SJSA1 (cell line): ENCODE results near the gene FRMD4A. TPM values are rescaled to one million over a fixed set of nuclear protein-coding genes. Genes with fewer than 3 reads are reported as not detected.

Experiments used
- DNase-seq, 2 experiments: peaks; one replicate each; pipeline ENCODE4 v3.0.0-alpha.2; 2015 to 2020; ENCODE audit warnings: low spot score in 2 of 2, low read depth in 1 of 2
- H3K27ac ChIP-seq: fragments of 250-450 bp; sonication (Bioruptor Pico); 2 replicates; pipeline ENCODE4 v1.5.1; 2020; ENCODE audit warnings: mild to moderate bottlenecking, moderate library complexity
- H3K27me3 ChIP-seq: fragments of 250-450 bp; sonication (Bioruptor Pico); replicated peaks from 2 replicates; pipeline ENCODE4 v1.5.1; 2020; ENCODE audit warnings: mild to moderate bottlenecking, moderate library complexity
- H3K36me3 ChIP-seq: fragments of 250-450 bp; sonication (Bioruptor Pico); 2 replicates; pipeline ENCODE4 v1.5.1; 2020; ENCODE audit warnings: mild to moderate bottlenecking
- H3K4me1 ChIP-seq: fragments of 250-450 bp; sonication (Bioruptor Pico); replicated peaks from 2 replicates; pipeline ENCODE4 v1.6.1; 2021; ENCODE audit warnings: mild to moderate bottlenecking
- H3K4me3 ChIP-seq: fragments of 250-450 bp; sonication (Bioruptor Pico); 2 replicates; pipeline ENCODE4 v1.5.1; 2020; ENCODE audit warnings: mild to moderate bottlenecking
- H3K9me3 ChIP-seq: fragments of 250-450 bp; sonication (Bioruptor Pico); replicated peaks from 2 replicates; pipeline ENCODE4 v1.5.1; 2020; ENCODE audit warnings: mild to moderate bottlenecking
- total RNA-seq: library from RNA; depleted of rRNA; stranded (reverse); fragments of >200 nt; shearing (Covaris generic); gene quantifications from 2 replicates; pipeline ENCODE4 v1.2.3, GENCODE V29; 2014

Gene FRMD4A
- total RNA-seq, 1 experiment from 2014 or later, result 6.2 TPM

GRCh38 chr10:13671904-13672303, 658.8 kb downstream of the FRMD4A start:
- no peaks in the 10 kb centered on the region for H3K27me3 ChIP-seq
- no peaks in the 10 kb centered on the region for H3K4me1 ChIP-seq
- H3K9me3 ChIP-seq, result no peaks in the 10 kb centered on the region
- no peak overlapping the region for H3K4me3 ChIP-seq
- no peak overlapping the region for H3K27ac ChIP-seq
- no peak for DNase-seq
- H3K36me3 ChIP-seq, result peaks cover 28% of the 10 kb centered on the region

- peaks cover 38% of the 10 kb centered on the region for H3K36me3 ChIP-seq
Observed at GRCh38 chr10:13670311-13670710, 660.4 kb downstream of the FRMD4A start.

GRCh38 chr10:13669901-13670300, 660.8 kb downstream of the FRMD4A start:
- no peak overlapping the region for H3K27ac ChIP-seq
- H3K4me3 ChIP-seq, result no peak overlapping the region
- H3K4me1 ChIP-seq, result no peaks in the 10 kb centered on the region
- H3K9me3 ChIP-seq, result no peaks in the 10 kb centered on the region
- H3K27me3 ChIP-seq, result no peaks in the 10 kb centered on the region
- peaks cover 40% of the 10 kb centered on the region for H3K36me3 ChIP-seq
- DNase-seq, result no peak

More at GRCh38 chr10:13670311-13670710, 660.4 kb downstream of the FRMD4A start:
- DNase-seq, result no peak
- Histone ChIP-seq H3K9me3 (no peaks in the 10 kb centered on the region), H3K4me3 (no peak overlapping the region), H3K27ac (no peak overlapping the region), H3K4me1 (no peaks in the 10 kb centered on the region), H3K27me3 (no peaks in the 10 kb centered on the region)

GRCh38 chr10:13669182-13669855, 661.4 kb downstream of the FRMD4A start:
- Histone ChIP-seq H3K27ac (no peak overlapping the region), H3K36me3 (peaks cover 37% of the 10 kb centered on the region), H3K9me3 (no peaks in the 10 kb centered on the region)

GRCh38 chr10:13668126-13668525, 662.6 kb downstream of the FRMD4A start:
- no peak overlapping the region for H3K27ac ChIP-seq

More at GRCh38 chr10:13669182-13669855, 661.4 kb downstream of the FRMD4A start:
- no peak for DNase-seq
- Histone ChIP-seq H3K4me3 (no peak overlapping the region), H3K4me1 (no peaks in the 10 kb centered on the region), H3K27me3 (no peaks in the 10 kb centered on the region)

GRCh38 chr10:13665516-13666262, 665.0 kb downstream of the FRMD4A start:
- Histone ChIP-seq H3K27me3 (no peaks in the 10 kb centered on the region), H3K27ac (no peak overlapping the region), H3K9me3 (no peaks in the 10 kb centered on the region), H3K36me3 (peaks cover 41% of the 10 kb centered on the region), H3K4me1 (no peaks in the 10 kb centered on the region), H3K4me3 (no peak overlapping the region)
- DNase-seq, result no peak

More at GRCh38 chr10:13668126-13668525, 662.6 kb downstream of the FRMD4A start:
- H3K27me3 ChIP-seq, result no peaks in the 10 kb centered on the region
- H3K36me3 ChIP-seq, result peaks cover 42% of the 10 kb centered on the region
- no peak for DNase-seq
- no peaks in the 10 kb centered on the region for H3K4me1 ChIP-seq
- no peak overlapping the region for H3K4me3 ChIP-seq
- H3K9me3 ChIP-seq, result no peaks in the 10 kb centered on the region

- no peaks in the 10 kb centered on the region for H3K4me1 ChIP-seq
- no peak overlapping the region for H3K27ac ChIP-seq
- H3K9me3 ChIP-seq, result no peaks in the 10 kb centered on the region
- no peaks in the 10 kb centered on the region for H3K27me3 ChIP-seq
- no peak for DNase-seq
- H3K36me3 ChIP-seq, result peaks cover 47% of the 10 kb centered on the region
- H3K4me3 ChIP-seq, result no peak overlapping the region
Observed at GRCh38 chr10:13661256-13661655, 669.5 kb downstream of the FRMD4A start.

- H3K27me3 ChIP-seq, result no peaks in the 10 kb centered on the region
- DNase-seq, result no peak
- H3K4me1 ChIP-seq, result no peaks in the 10 kb centered on the region
- no peaks in the 10 kb centered on the region for H3K9me3 ChIP-seq
- no peak overlapping the region for H3K27ac ChIP-seq
- H3K4me3 ChIP-seq, result no peak overlapping the region
- H3K36me3 ChIP-seq, result peaks cover 45% of the 10 kb centered on the region
Observed at GRCh38 chr10:13660551-13660920, 670.2 kb downstream of the FRMD4A start.

GRCh38 chr10:13659887-13660550, 670.7 kb downstream of the FRMD4A start:
- H3K4me1 ChIP-seq, result no peaks in the 10 kb centered on the region
- H3K27ac ChIP-seq, result no peak overlapping the region
- DNase-seq, result peak in 1 of 2 experiments; percentile 48
- H3K27me3 ChIP-seq, result no peaks in the 10 kb centered on the region
- no peak overlapping the region for H3K4me3 ChIP-seq
- H3K36me3 ChIP-seq, result peaks cover 44% of the 10 kb centered on the region
- H3K9me3 ChIP-seq, result no peaks in the 10 kb centered on the region

- Histone ChIP-seq H3K27me3 (no peaks in the 10 kb centered on the region), H3K27ac (no peak overlapping the region), H3K9me3 (no peaks in the 10 kb centered on the region), H3K4me3 (no peak overlapping the region), H3K36me3 (peaks cover 48% of the 10 kb centered on the region), H3K4me1 (no peaks in the 10 kb centered on the region)
- no peak for DNase-seq
Observed at GRCh38 chr10:13658871-13659685, 671.6 kb downstream of the FRMD4A start.

- DNase-seq, result no peak
- Histone ChIP-seq H3K27ac (no peak overlapping the region), H3K27me3 (no peaks in the 10 kb centered on the region), H3K9me3 (no peaks in the 10 kb centered on the region), H3K36me3 (peaks cover 53% of the 10 kb centered on the region), H3K4me1 (no peaks in the 10 kb centered on the region), H3K4me3 (no peak overlapping the region)
Observed at GRCh38 chr10:13658264-13658663, 672.5 kb downstream of the FRMD4A start.

GRCh38 chr10:13657101-13657680, 673.5 kb downstream of the FRMD4A start:
- Histone ChIP-seq H3K27ac (no peak overlapping the region), H3K27me3 (no peaks in the 10 kb centered on the region), H3K9me3 (no peaks in the 10 kb centered on the region), H3K36me3 (peaks cover 48% of the 10 kb centered on the region), H3K4me3 (no peak overlapping the region), H3K4me1 (no peaks in the 10 kb centered on the region)
- DNase-seq, result no peak
